ENCODE measurements around the gene ACSS2.
A peak's percentile ranks its signal among the peaks of the same experiment; 100 is the strongest.

Gene ACSS2

GRCh38 chr20:34876406-34877282 lies at the start of gene ACSS2:
ACSS2 (plus strand) TSS chr20:34876612; CDS start chr20:34876646, 34 bp downstream.
- no peaks in the 10 kb centered on the region for H3K27me3 ChIP-seq (ENCODE audit: insufficient read depth, low read length)
- H3K36me3 ChIP-seq (ENCODE audit: insufficient read depth, low read length) = no peaks in the 10 kb centered on the region
- no peak within 1 kb of the TSS for H3K27ac ChIP-seq (ENCODE audit: low read depth, low read length)
- peak within 1 kb of the TSS; percentile 93 for H3K4me3 ChIP-seq (ENCODE audit: low read depth, low read length)
- peak within 1 kb of the TSS; percentile 60 for H2AFZ ChIP-seq (ENCODE audit: low read length, unreplicated experiment)
- H3K4me1 ChIP-seq (ENCODE audit: control insufficient read depth, insufficient read depth, low read length, unreplicated experiment) = peaks cover 19% of the 10 kb centered on the region
- H3K79me2 ChIP-seq (ENCODE audit: control insufficient read depth, insufficient read depth, low read length, unreplicated experiment) = peaks cover 2% of the 10 kb centered on the region

- peaks cover 6% of the 10 kb centered on the region; the same call in 1 of the 2 replicates for H3K27me3 ChIP-seq (ENCODE audit: insufficient read depth, low read length)
- H3K4me1 ChIP-seq (ENCODE audit: control insufficient read depth, insufficient read depth, low read length, unreplicated experiment) = no peaks in the 10 kb centered on the region
- peaks cover 12% of the 10 kb centered on the region for H3K79me2 ChIP-seq (ENCODE audit: control insufficient read depth, insufficient read depth, low read length, unreplicated experiment)
- H3K27ac ChIP-seq (ENCODE audit: low read depth, low read length) = no peak overlapping the region
- H3K4me3 ChIP-seq (ENCODE audit: low read depth, low read length) = no peak overlapping the region
- H2AFZ ChIP-seq (ENCODE audit: low read length, unreplicated experiment) = no peak overlapping the region
- H3K36me3 ChIP-seq (ENCODE audit: insufficient read depth, low read length) = no peaks in the 10 kb centered on the region
Observed at GRCh38 chr20:34829191-34829590, 47.2 kb upstream of the ACSS2 start.

- H3K79me2 ChIP-seq (ENCODE audit: control insufficient read depth, insufficient read depth, low read length, unreplicated experiment) = no peaks in the 10 kb centered on the region
- H3K4me1 ChIP-seq (ENCODE audit: control insufficient read depth, insufficient read depth, low read length, unreplicated experiment) = no peaks in the 10 kb centered on the region
- no peak overlapping the region for H3K27ac ChIP-seq (ENCODE audit: low read depth, low read length)
Observed at GRCh38 chr20:34831936-34832335, 44.5 kb upstream of the ACSS2 start.

GRCh38 chr20:34834459-34834893 lies 41.9 kb upstream of the ACSS2 start:
- Histone ChIP-seq H2AFZ (ENCODE audit: low read length, unreplicated experiment) (no peak overlapping the region), H3K27me3 (ENCODE audit: insufficient read depth, low read length) (peaks cover 6% of the 10 kb centered on the region; the same call in 1 of the 2 replicates), H3K4me1 (ENCODE audit: control insufficient read depth, insufficient read depth, low read length, unreplicated experiment) (no peaks in the 10 kb centered on the region), H3K79me2 (ENCODE audit: control insufficient read depth, insufficient read depth, low read length, unreplicated experiment) (no peaks in the 10 kb centered on the region), H3K36me3 (ENCODE audit: insufficient read depth, low read length) (no peaks in the 10 kb centered on the region), H3K4me3 (ENCODE audit: low read depth, low read length) (peak overlapping the region; percentile 67), H3K27ac (ENCODE audit: low read depth, low read length) (no peak overlapping the region)

More at GRCh38 chr20:34831936-34832335, 44.5 kb upstream of the ACSS2 start:
- Histone ChIP-seq H2AFZ (ENCODE audit: low read length, unreplicated experiment) (no peak overlapping the region), H3K4me3 (ENCODE audit: low read depth, low read length) (no peak overlapping the region), H3K27me3 (ENCODE audit: insufficient read depth, low read length) (peaks cover 6% of the 10 kb centered on the region; the same call in 1 of the 2 replicates), H3K36me3 (ENCODE audit: insufficient read depth, low read length) (no peaks in the 10 kb centered on the region)

GRCh38 chr20:34842143-34842542 lies 34.3 kb upstream of the ACSS2 start:
- no peaks in the 10 kb centered on the region for H3K27me3 ChIP-seq (ENCODE audit: insufficient read depth, low read length)
- no peak overlapping the region for H3K27ac ChIP-seq (ENCODE audit: low read depth, low read length)

GRCh38 chr20:34843421-34843820 lies 33.0 kb upstream of the ACSS2 start:
- no peaks in the 10 kb centered on the region for H3K4me1 ChIP-seq (ENCODE audit: control insufficient read depth, insufficient read depth, low read length, unreplicated experiment)
- no peak overlapping the region for H3K4me3 ChIP-seq (ENCODE audit: low read depth, low read length)
- H3K79me2 ChIP-seq (ENCODE audit: control insufficient read depth, insufficient read depth, low read length, unreplicated experiment) = no peaks in the 10 kb centered on the region
- H2AFZ ChIP-seq (ENCODE audit: low read length, unreplicated experiment) = no peak overlapping the region
- no peaks in the 10 kb centered on the region for H3K36me3 ChIP-seq (ENCODE audit: insufficient read depth, low read length)
- H3K27me3 ChIP-seq (ENCODE audit: insufficient read depth, low read length) = no peaks in the 10 kb centered on the region
- H3K27ac ChIP-seq (ENCODE audit: low read depth, low read length) = no peak overlapping the region

More at GRCh38 chr20:34842143-34842542, 34.3 kb upstream of the ACSS2 start:
- Histone ChIP-seq H3K4me1 (ENCODE audit: control insufficient read depth, insufficient read depth, low read length, unreplicated experiment) (no peaks in the 10 kb centered on the region), H3K79me2 (ENCODE audit: control insufficient read depth, insufficient read depth, low read length, unreplicated experiment) (no peaks in the 10 kb centered on the region), H3K4me3 (ENCODE audit: low read depth, low read length) (no peak overlapping the region), H2AFZ (ENCODE audit: low read length, unreplicated experiment) (no peak overlapping the region), H3K36me3 (ENCODE audit: insufficient read depth, low read length) (no peaks in the 10 kb centered on the region)

GRCh38 chr20:34848597-34848996 lies 27.8 kb upstream of the ACSS2 start:
- no peak overlapping the region for H3K27ac ChIP-seq (ENCODE audit: low read depth, low read length)
- H3K4me3 ChIP-seq (ENCODE audit: low read depth, low read length) = no peak overlapping the region
- no peaks in the 10 kb centered on the region for H3K27me3 ChIP-seq (ENCODE audit: insufficient read depth, low read length)
- no peaks in the 10 kb centered on the region for H3K79me2 ChIP-seq (ENCODE audit: control insufficient read depth, insufficient read depth, low read length, unreplicated experiment)
- H3K4me1 ChIP-seq (ENCODE audit: control insufficient read depth, insufficient read depth, low read length, unreplicated experiment) = no peaks in the 10 kb centered on the region
- H3K36me3 ChIP-seq (ENCODE audit: insufficient read depth, low read length) = no peaks in the 10 kb centered on the region
- H2AFZ ChIP-seq (ENCODE audit: low read length, unreplicated experiment) = no peak overlapping the region

GRCh38 chr20:34849778-34850177 lies 26.6 kb upstream of the ACSS2 start:
- Histone ChIP-seq H3K27ac (ENCODE audit: low read depth, low read length) (no peak overlapping the region), H3K4me3 (ENCODE audit: low read depth, low read length) (no peak overlapping the region), H3K79me2 (ENCODE audit: control insufficient read depth, insufficient read depth, low read length, unreplicated experiment) (no peaks in the 10 kb centered on the region), H2AFZ (ENCODE audit: low read length, unreplicated experiment) (no peak overlapping the region), H3K27me3 (ENCODE audit: insufficient read depth, low read length) (no peaks in the 10 kb centered on the region), H3K36me3 (ENCODE audit: insufficient read depth, low read length) (no peaks in the 10 kb centered on the region), H3K4me1 (ENCODE audit: control insufficient read depth, insufficient read depth, low read length, unreplicated experiment) (no peaks in the 10 kb centered on the region)

GRCh38 chr20:34850969-34851368 lies 25.4 kb upstream of the ACSS2 start:
- Histone ChIP-seq H3K79me2 (ENCODE audit: control insufficient read depth, insufficient read depth, low read length, unreplicated experiment) (no peaks in the 10 kb centered on the region), H3K4me1 (ENCODE audit: control insufficient read depth, insufficient read depth, low read length, unreplicated experiment) (no peaks in the 10 kb centered on the region), H2AFZ (ENCODE audit: low read length, unreplicated experiment) (no peak overlapping the region), H3K36me3 (ENCODE audit: insufficient read depth, low read length) (no peaks in the 10 kb centered on the region), H3K27me3 (ENCODE audit: insufficient read depth, low read length) (no peaks in the 10 kb centered on the region), H3K27ac (ENCODE audit: low read depth, low read length) (no peak overlapping the region), H3K4me3 (ENCODE audit: low read depth, low read length) (no peak overlapping the region)

- H3K79me2 ChIP-seq (ENCODE audit: control insufficient read depth, insufficient read depth, low read length, unreplicated experiment) = no peaks in the 10 kb centered on the region
- no peaks in the 10 kb centered on the region for H3K27me3 ChIP-seq (ENCODE audit: insufficient read depth, low read length)
- H3K27ac ChIP-seq (ENCODE audit: low read depth, low read length) = no peak overlapping the region
- H3K4me3 ChIP-seq (ENCODE audit: low read depth, low read length) = no peak overlapping the region
- H3K36me3 ChIP-seq (ENCODE audit: insufficient read depth, low read length) = no peaks in the 10 kb centered on the region
- no peaks in the 10 kb centered on the region for H3K4me1 ChIP-seq (ENCODE audit: control insufficient read depth, insufficient read depth, low read length, unreplicated experiment)
- H2AFZ ChIP-seq (ENCODE audit: low read length, unreplicated experiment) = no peak overlapping the region
Observed at GRCh38 chr20:34852298-34852697, 24.1 kb upstream of the ACSS2 start.

GRCh38 chr20:34859367-34859766 lies 17.0 kb upstream of the ACSS2 start:
- H2AFZ ChIP-seq (ENCODE audit: low read length, unreplicated experiment) = no peak overlapping the region
- H3K27ac ChIP-seq (ENCODE audit: low read depth, low read length) = no peak overlapping the region
- H3K4me1 ChIP-seq (ENCODE audit: control insufficient read depth, insufficient read depth, low read length, unreplicated experiment) = no peaks in the 10 kb centered on the region
- H3K79me2 ChIP-seq (ENCODE audit: control insufficient read depth, insufficient read depth, low read length, unreplicated experiment) = no peaks in the 10 kb centered on the region
- no peak overlapping the region for H3K4me3 ChIP-seq (ENCODE audit: low read depth, low read length)
- H3K36me3 ChIP-seq (ENCODE audit: insufficient read depth, low read length) = no peaks in the 10 kb centered on the region
- H3K27me3 ChIP-seq (ENCODE audit: insufficient read depth, low read length) = no peaks in the 10 kb centered on the region
